Breast epithelium (tissue), 3 donors: ENCODE measurements around the gene CNDP1.

Experiments
- CTCF ChIP-seq, 3 donors: fragments of 450-650 bp; IDR thresholded peaks; one replicate each; pipeline ENCODE4 v1.5.1; 2016 to 2017; ENCODE audit warnings: antibody characterized with exemption in 3 of 3, mild to moderate bottlenecking in 3 of 3, moderate library complexity in 3 of 3
- POLR2A ChIP-seq: fragments of 450-650 bp; IDR thresholded peaks from one replicate; pipeline ENCODE4 v1.6.1; 2016; ENCODE audit warnings: antibody characterized with exemption, mild to moderate bottlenecking, moderate library complexity
- POLR2AphosphoS5 ChIP-seq, 3 donors: sonication (generic); formaldehyde crosslinking; IDR thresholded peaks; one replicate each; pipeline ENCODE4 v1.6.1; 2017; ENCODE audit warnings: antibody characterized with exemption in 3 of 3

GRCh38 chr18:74630804-74631203 is 96.5 kb downstream of the CNDP1 start:
- TF ChIP-seq CTCF (IDR thresholded peaks at IDR 0.05) (no peak), POLR2A (no peak), POLR2AphosphoS5 (IDR thresholded peaks at IDR 0.05) (no peak)
